Neural progenitor cell (in vitro differentiated cells): ENCODE results near the gene HECTD4.

Experiments used
- CTCF ChIP-seq: fragments of 200-600 bp; sonication (generic); IDR thresholded peaks from 2 replicates; pipeline ENCODE4 v1.5.1; 2017; ENCODE audit warnings: antibody characterized with exemption, mild to moderate bottlenecking
- EZH2 ChIP-seq: fragments of 200-600 bp; sonication (generic); IDR thresholded peaks from 2 replicates; pipeline ENCODE4 v1.6.1; 2017; ENCODE audit warnings: antibody characterized with exemption, mild to moderate bottlenecking, moderate library complexity
- EZH2phosphoT487 ChIP-seq: fragments of 200-600 bp; sonication (generic); IDR thresholded peaks from 2 replicates; pipeline ENCODE4 v1.6.1; 2017; ENCODE audit warnings: antibody characterized with exemption

- TF ChIP-seq CTCF (no peak), EZH2 (no peak), EZH2phosphoT487 (no peak)
Measured at GRCh38 chr12:112125250-112125999, 256.8 kb downstream of the HECTD4 start, which contains the start of gene TRAFD1.
